Psoas muscle (tissue), 8 donors: ENCODE data around the gene PSPH. TPM values are rescaled to one million over a fixed set of nuclear protein-coding genes. Genes with fewer than 3 reads are reported as not detected.
"Not testable (repeated sequence)": the region's sequence is repeated elsewhere in the genome, so short reads cannot be mapped to it uniquely, and the experiment has no call there.

Source experiments
- ATAC-seq, 4 donors: fragments of 200-7000 bp; cut with Tn5 transposase; one replicate each; pipeline ENCODE4 v1.9.1; 2020; ENCODE audit warnings: moderate library complexity in 3 of 4, mild to moderate bottlenecking in 2 of 4
- DNase-seq, 2 donors: peaks; one replicate each; pipeline ENCODE4 v3.0.0-alpha.2; 2020
- H3K27ac ChIP-seq: fragments of 200-600 bp; one replicate; pipeline ENCODE4 v1.8.0; 2022
- H3K27me3 ChIP-seq, 3 donors: fragments of 200-600 bp in 1 of 3; one replicate each; pipeline versions ENCODE4 v1.6.1 to v1.8.0; 2013 to 2022; ENCODE audit warnings: low read length in 2 of 3, mild to moderate bottlenecking in 2 of 3, moderate library complexity in 1 of 3; ENCODE audit not compliant: insufficient read depth in 3 of 3
- H3K36me3 ChIP-seq, 2 donors: fragments of 200-600 bp in 1 of 2; one replicate each; pipeline versions ENCODE4 v1.6.1 to v1.8.0; 2013 to 2022; ENCODE audit warnings: low read depth in 1 of 2, mild to moderate bottlenecking in 1 of 2, moderate library complexity in 1 of 2; ENCODE audit not compliant: insufficient read depth in 1 of 2
- H3K4me1 ChIP-seq: fragments of 200-600 bp; one replicate; pipeline ENCODE4 v1.8.0; 2022
- H3K4me3 ChIP-seq: fragments of 200-600 bp; one replicate; pipeline ENCODE4 v1.8.0; 2022; ENCODE audit warnings: mild to moderate bottlenecking
- H3K9me3 ChIP-seq: fragments of 200-600 bp; one replicate; pipeline ENCODE4 v1.8.0; 2022
- WGBS, 3 donors: extraction: QIAGEN DNeasy Blood & Tissue Kit; methylation state at CpG; one replicate each; pipeline versions ENCODE4 v1.1.6 to v1.1.7; 2013; 5-methylcytosine and 5-hydroxymethylcytosine counted together
- intact Hi-C, 2 donors: fragments of 100-400 bp; cut with DNase I; formaldehyde crosslinking; loops; one replicate each; pipeline versions ENCODE4 v1.11.0 to v1.14.2; 2022
- long read RNA-seq, 2 donors: library from polyadenylated mRNA; unstranded; transcript quantifications; one replicate each; pipeline ENCODE4 v2.0.0, GENCODE V29; 2021
- polyA plus RNA-seq, 3 donors: library from polyadenylated mRNA; stranded (reverse); fragments of 200-250 nt; gene quantifications; one replicate each; pipeline ENCODE4 v1.2.3, GENCODE V29; 2013
- total RNA-seq, 4 donors: library from RNA; stranded (reverse); fragmentation: NEBNext Ultra II Directional in 2 of 4; extraction: Animal tissue kit (Norgen Biotek cat#: 25700) in 2 of 4; gene quantifications; one replicate each; pipeline versions ENCODE4 v1.2.1 to v1.2.4, GENCODE V29; 2021 to 2023
- TF ChIP-seq, protein P1 (sequence below): fragments of 200-600 bp; IDR thresholded peaks from one replicate; pipeline ENCODE4 v1.8.0; 2022; ENCODE audit warnings: antibody characterized with exemption
- donor health status: healthy with polysubstance abuse.
- donor health status: DM: no; HTN: no; CAD: no; lungs with moderate emphysema.
- donor health status: Bipolar disorder and iron deficiency.
- donor health status: healthy.
- donor health status: DM: yes; HTN: yes; CAD: no.
- donor health status: DM: no; HTN: no; CAD: no.
- donor health status: DM: no; HTN: no; CAD: no.
- donor health status: DM: yes; HTN: yes; CAD: no.

PSPH gene
- 10 to 100 TPM in 1 of 4 donors, 1 to 10 TPM in 3; 2.6 to 10.8 (median 5.1) TPM for total RNA-seq
- 10 to 100 TPM in 1 of 3 donors, 1 to 10 TPM in 2; 2.5 to 11.2 (median 5.6) TPM for polyA plus RNA-seq
- long read RNA-seq, donor 1, result 0 reads
- long read RNA-seq, donor 2, partial matches to known transcripts, result 0 of 1 reads
- long read RNA-seq, donor 2, other reads (novel, unspliced or antisense), result 1 of 1 reads

DNA sequence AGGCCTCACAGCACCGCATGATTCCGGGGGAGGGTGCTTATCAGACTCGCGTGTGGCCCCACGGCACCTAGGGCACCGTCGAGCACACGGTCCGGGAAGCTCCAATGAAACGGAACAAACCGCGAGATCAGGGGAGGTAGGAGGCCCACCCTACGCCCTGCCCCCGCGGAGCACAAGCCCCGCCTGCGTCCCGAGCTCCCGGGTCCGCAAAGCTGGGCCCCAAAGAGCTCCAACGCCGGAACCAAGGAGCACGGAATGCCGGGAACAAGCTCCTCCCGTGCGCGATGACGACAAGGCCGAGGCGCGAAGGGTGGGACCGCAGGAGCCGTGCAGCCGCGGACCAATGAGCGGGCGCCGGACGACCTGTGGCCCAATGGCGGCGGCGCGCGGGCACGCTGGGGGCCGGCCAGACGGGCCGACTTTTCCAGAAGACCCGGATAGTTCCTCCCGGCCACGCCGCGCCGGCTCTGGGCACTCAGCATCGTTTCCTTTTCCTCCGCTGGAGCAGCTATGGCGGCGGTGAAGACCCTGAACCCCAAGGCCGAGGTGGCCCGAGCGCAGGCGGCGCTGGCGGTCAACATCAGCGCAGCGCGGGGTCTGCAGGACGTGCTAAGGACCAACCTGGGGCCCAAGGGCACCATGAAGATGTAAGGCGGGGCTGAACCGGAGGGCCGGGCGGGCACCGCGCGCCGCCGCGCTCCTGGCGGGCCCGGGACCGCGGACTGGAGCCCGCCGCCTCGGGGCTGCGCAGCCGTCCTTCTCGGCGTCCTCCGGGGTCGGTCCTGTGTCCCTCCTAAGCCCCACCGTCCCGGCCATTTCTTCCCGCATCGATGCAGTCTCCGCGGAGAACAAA lies at the start of gene PSPH, which contains the start of gene CCT6A:
Gene PSPH (minus strand): TSS at position 106 of the 853 bp plus-strand sequence. CDS start 30,232 bp downstream, outside the sequence.
Gene CCT6A (plus strand): TSS at position 427 of the 853 bp plus-strand sequence. CDS start 84 bp downstream, at position 511.
- H3K4me3 ChIP-seq, result peak within 1 kb of the TSS; percentile 72
- H3K27ac ChIP-seq, result peak within 1 kb of the TSS; percentile 80
- peak; percentile 99 for DNase-seq
- ATAC-seq, result peak; percentile 99
- no peaks in the 10 kb centered on the region for H3K9me3 ChIP-seq
- H3K36me3 ChIP-seq, result peaks cover 4 to 42% of the 10 kb centered on the region in 2 donors
- TF ChIP-seq, protein P1, sequence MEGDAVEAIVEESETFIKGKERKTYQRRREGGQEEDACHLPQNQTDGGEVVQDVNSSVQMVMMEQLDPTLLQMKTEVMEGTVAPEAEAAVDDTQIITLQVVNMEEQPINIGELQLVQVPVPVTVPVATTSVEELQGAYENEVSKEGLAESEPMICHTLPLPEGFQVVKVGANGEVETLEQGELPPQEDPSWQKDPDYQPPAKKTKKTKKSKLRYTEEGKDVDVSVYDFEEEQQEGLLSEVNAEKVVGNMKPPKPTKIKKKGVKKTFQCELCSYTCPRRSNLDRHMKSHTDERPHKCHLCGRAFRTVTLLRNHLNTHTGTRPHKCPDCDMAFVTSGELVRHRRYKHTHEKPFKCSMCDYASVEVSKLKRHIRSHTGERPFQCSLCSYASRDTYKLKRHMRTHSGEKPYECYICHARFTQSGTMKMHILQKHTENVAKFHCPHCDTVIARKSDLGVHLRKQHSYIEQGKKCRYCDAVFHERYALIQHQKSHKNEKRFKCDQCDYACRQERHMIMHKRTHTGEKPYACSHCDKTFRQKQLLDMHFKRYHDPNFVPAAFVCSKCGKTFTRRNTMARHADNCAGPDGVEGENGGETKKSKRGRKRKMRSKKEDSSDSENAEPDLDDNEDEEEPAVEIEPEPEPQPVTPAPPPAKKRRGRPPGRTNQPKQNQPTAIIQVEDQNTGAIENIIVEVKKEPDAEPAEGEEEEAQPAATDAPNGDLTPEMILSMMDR, result no peak
- H3K4me1 ChIP-seq, result peaks cover 37% of the 10 kb centered on the region
- intact Hi-C loops, result loop anchor here in 1 of 2 donors (5.0 kb wide), 1 partner anchor 74 kb away; no protein-coding TSS in a partner anchor
- WGBS, 3 donors, result 0 to 1% (median 0%) methylated on average over 74 to 97 of the region's 97 CpGs
- no peaks in the 10 kb centered on the region for H3K27me3 ChIP-seq

DNA sequence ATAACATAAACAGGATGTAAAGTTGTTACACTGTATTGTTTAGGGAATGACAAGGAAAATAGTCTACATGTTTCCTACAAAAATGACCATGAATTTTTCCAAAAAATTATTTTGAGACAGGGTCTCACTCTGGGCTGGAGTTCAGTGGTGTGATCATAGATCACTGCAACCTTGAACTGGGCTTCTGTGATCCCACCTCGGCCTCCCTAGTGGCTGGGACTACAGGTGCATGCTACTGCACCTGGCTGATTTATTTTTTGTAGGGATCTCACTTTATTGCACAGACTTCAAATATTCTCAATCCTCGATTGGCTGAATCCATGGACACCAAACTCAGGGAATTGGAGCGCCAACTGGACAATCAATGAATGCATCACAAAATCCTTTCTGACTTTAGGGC lies 48.4 kb upstream of the PSPH start:
- no peak for DNase-seq
- no peaks in the 10 kb centered on the region for H3K9me3 ChIP-seq
- H3K36me3 ChIP-seq, result peaks cover 27 to 64% of the 10 kb centered on the region in 2 donors
- no peak overlapping the region for H3K4me3 ChIP-seq
- TF ChIP-seq, protein P1, result no peak
- peaks cover 3% of the 10 kb centered on the region for H3K4me1 ChIP-seq
- no peak overlapping the region for H3K27ac ChIP-seq
- 90 to 96% (median 92%) methylated on average over 3 of the region's 3 CpGs for WGBS, 3 donors
- no peaks in the 10 kb centered on the region for H3K27me3 ChIP-seq
- no peak for ATAC-seq
- intact Hi-C loops, result no loop called here

DNA sequence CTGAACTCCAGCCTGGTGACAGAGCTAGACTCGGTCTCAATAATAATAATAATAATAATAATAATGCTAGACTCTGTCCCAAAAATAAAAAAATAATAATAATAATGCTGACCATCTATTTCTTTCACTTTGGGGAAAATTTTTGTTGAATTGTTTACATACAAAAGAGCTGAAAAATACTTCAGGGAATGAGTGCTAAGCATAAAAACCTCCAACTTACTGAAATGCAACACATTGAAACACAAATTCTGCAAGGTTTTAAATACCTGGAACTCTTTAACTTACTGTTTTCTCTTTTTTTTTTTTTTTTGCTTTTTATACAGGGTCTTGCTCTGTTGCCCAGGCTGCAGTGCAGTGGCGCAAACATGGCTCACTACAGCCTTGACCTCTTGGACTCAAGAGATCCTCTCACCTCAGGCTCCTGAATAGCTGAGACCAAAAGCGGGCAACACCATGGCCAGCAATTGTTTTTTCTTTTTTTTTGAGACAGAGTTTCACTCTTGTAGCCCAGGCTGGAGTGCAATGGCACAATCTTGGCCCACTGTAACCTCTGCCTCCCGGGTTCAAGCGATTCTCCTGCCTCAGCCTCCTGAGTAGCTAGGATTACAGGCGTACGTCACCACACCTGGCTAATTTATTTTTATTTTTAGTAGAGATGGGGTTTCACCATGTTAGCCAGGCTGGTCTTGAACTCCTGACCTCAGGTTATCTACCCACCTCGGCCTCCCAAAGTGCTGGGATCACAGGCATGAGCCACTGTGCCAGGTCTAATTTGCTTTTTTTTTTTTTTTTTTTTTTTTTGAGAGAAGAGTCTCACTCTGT lies 47.2 kb upstream of the PSPH start:
- Histone ChIP-seq H3K36me3 (peaks cover 19 to 51% of the 10 kb centered on the region in 2 donors), H3K27ac (peak overlapping the region; percentile 54)
- DNase-seq, H3K9me3 ChIP-seq, H3K4me1 ChIP-seq, H3K4me3 ChIP-seq, ATAC-seq, H3K27me3 ChIP-seq, intact Hi-C loops: not testable (repeated sequence)
- 63 to 80% (median 67%) methylated on average over 8 of the region's 8 CpGs for WGBS, 3 donors

DNA sequence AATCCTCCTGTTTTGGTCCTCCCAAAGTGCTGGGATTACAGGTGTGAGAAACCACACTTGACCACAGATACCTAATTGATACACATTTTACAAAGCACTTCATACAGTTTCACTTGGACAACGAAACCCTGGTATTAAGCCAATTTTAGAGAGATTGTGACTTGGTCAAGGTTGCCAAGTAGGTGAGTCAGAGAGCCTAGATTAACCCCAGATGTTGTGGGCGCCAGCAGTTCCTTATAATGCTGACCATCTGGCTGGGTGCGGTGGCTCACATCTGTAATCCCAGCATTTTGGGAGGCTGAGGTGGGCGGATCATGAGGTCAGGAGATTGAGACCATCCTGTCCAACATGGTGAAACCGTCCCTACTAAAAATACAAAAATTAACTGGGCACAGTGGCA lies 46.5 kb upstream of the PSPH start:
- H3K9me3 ChIP-seq, result no peaks in the 10 kb centered on the region
- intact Hi-C loops, result no loop called here
- H3K27me3 ChIP-seq, result no peaks in the 10 kb centered on the region
- peak overlapping the region; percentile 54 for H3K27ac ChIP-seq
- H3K4me3 ChIP-seq, result no peak overlapping the region
- DNase-seq (peak in 1 of 2 donors; percentile 56), ATAC-seq (peak in 3 of 4 donors; percentile 33 to 58 (median 50))
- 31 to 42% (median 32%) methylated on average over 5 of the region's 5 CpGs for WGBS, 3 donors
- TF ChIP-seq, protein P1, result no peak
- H3K36me3 ChIP-seq, result peaks cover 19 to 44% of the 10 kb centered on the region in 2 donors
- H3K4me1 ChIP-seq, result peaks cover 9% of the 10 kb centered on the region
